HepG2 (cell line): ENCODE results near the gene DEGS1. TPM values are rescaled to one million over a fixed set of nuclear protein-coding genes. Genes with fewer than 3 reads are reported as not detected.

Experiments used
- ARHGAP35 ChIP-seq: sonication (generic); formaldehyde crosslinking; IDR thresholded peaks from 2 replicates; pipeline ENCODE4 v1.9.0; 2022; ENCODE audit warnings: mild to moderate bottlenecking, inconsistent platforms, moderate library complexity, missing genetic modification reagents, borderline replicate concordance
- CTCF ChIP-seq: sonication (generic); formaldehyde crosslinking; IDR thresholded peaks from 2 replicates; pipeline ENCODE4 v1.5.0; 2020; ENCODE audit warnings: mild to moderate bottlenecking, missing genetic modification reagents, moderate library complexity
- GLMP ChIP-seq: sonication (generic); formaldehyde crosslinking; IDR thresholded peaks from 2 replicates; pipeline ENCODE4 v1.9.0; 2021; ENCODE audit warnings: missing genetic modification reagents, mild to moderate bottlenecking, borderline replicate concordance
- GMEB1 ChIP-seq: sonication (generic); formaldehyde crosslinking; IDR thresholded peaks from 2 replicates; pipeline ENCODE4 v1.5.1; 2020; ENCODE audit warnings: missing genetic modification reagents, mild to moderate bottlenecking, borderline replicate concordance
- MIXL1 ChIP-seq: IDR thresholded peaks from 2 replicates; pipeline ENCODE4 v1.6.1; 2016
- PRPF4 ChIP-seq: fragments of 200-400 bp; formaldehyde crosslinking; IDR thresholded peaks from 2 replicates; pipeline ENCODE4 v1.6.1; 2016; ENCODE audit warnings: low read length, low read depth; ENCODE audit not compliant: poor library complexity, severe bottlenecking
- RXRA ChIP-seq: sonication (generic); formaldehyde crosslinking; IDR thresholded peaks from 2 replicates; pipeline ENCODE4 v1.5.1; 2020; ENCODE audit warnings: missing genetic modification reagents
- STAT5B ChIP-seq: sonication (generic); formaldehyde crosslinking; IDR thresholded peaks from 2 replicates; pipeline ENCODE4 v1.4.0; 2020; ENCODE audit warnings: missing genetic modification reagents
- TFDP2 ChIP-seq: sonication (generic); formaldehyde crosslinking; IDR thresholded peaks from 2 replicates; pipeline ENCODE4 v1.4.0; 2020; ENCODE audit warnings: missing genetic modification reagents
- USF2 ChIP-seq, 2 experiments: sonication (generic) in 1 of 2; formaldehyde crosslinking in 1 of 2; IDR thresholded peaks; 2 replicates each; pipeline versions ENCODE4 v1.5.1 to v1.6.1; 2011 to 2020; ENCODE audit warnings: borderline replicate concordance in 1 of 2, low read depth in 1 of 2, low read length in 1 of 2, mild to moderate bottlenecking in 1 of 2, missing genetic modification reagents in 1 of 2, moderate library complexity in 1 of 2
- ZFP90 ChIP-seq: sonication (generic); formaldehyde crosslinking; IDR thresholded peaks from 2 replicates; pipeline ENCODE4 v1.8.0; 2022; ENCODE audit warnings: missing genetic modification reagents, mild to moderate bottlenecking, inconsistent platforms, borderline replicate concordance
- ZIK1 ChIP-seq: sonication (generic); formaldehyde crosslinking; IDR thresholded peaks from 2 replicates; pipeline ENCODE4 v1.5.0; 2020; ENCODE audit warnings: mild to moderate bottlenecking, low read depth, missing genetic modification reagents, borderline replicate concordance
- ZNF234 ChIP-seq: sonication (generic); formaldehyde crosslinking; conservative IDR thresholded peaks from 2 replicates; pipeline ENCODE4 v1.5.1; 2020; ENCODE audit warnings: mild to moderate bottlenecking, missing genetic modification reagents
- ZNF275 ChIP-seq: sonication (generic); formaldehyde crosslinking; IDR thresholded peaks from 2 replicates; pipeline ENCODE4 v1.8.0; 2022; ENCODE audit warnings: missing genetic modification reagents, mild to moderate bottlenecking, inconsistent platforms, borderline replicate concordance
- ZNF333 ChIP-seq: sonication (generic); formaldehyde crosslinking; IDR thresholded peaks from 2 replicates; pipeline ENCODE4 v1.4.0; 2020; ENCODE audit warnings: mild to moderate bottlenecking, missing genetic modification reagents, borderline replicate concordance
- ZNF337 ChIP-seq: sonication (generic); formaldehyde crosslinking; IDR thresholded peaks from 2 replicates; pipeline ENCODE4 v1.5.1; 2020; ENCODE audit warnings: missing genetic modification reagents, low read depth, mild to moderate bottlenecking, borderline replicate concordance
- ZNF552 ChIP-seq: sonication (generic); formaldehyde crosslinking; IDR thresholded peaks from 2 replicates; pipeline ENCODE4 v1.9.0; 2022; ENCODE audit warnings: missing genetic modification reagents, mild to moderate bottlenecking, borderline replicate concordance
- ZNF773 ChIP-seq: sonication (generic); formaldehyde crosslinking; IDR thresholded peaks from 2 replicates; pipeline ENCODE4 v1.4.0; 2020; ENCODE audit warnings: missing genetic modification reagents, borderline replicate concordance
- polyA plus RNA-seq, 8 experiments: library from polyadenylated mRNA; depleted of rRNA in 3 of 8; stranded (reverse) in 7 of 8; unstranded in 1 of 8; fragments of >200 nt; fragmentation: Illumina TruSeq in 4 of 8; extraction: Trizol in 4 of 8; gene quantifications; 2 replicates each; pipeline versions ENCODE4 v1.2.1 to v1.2.3, GENCODE V29; 2011 to 2016; ENCODE audit warnings: low read depth in 4 of 8, missing spikeins in 1 of 8, mixed read lengths in 1 of 8; ENCODE audit not compliant: insufficient read depth in 1 of 8
- total RNA-seq, 5 experiments: library from RNA; depleted of rRNA; stranded (reverse); fragments of >200 nt; fragmentation: Illumina TruSeq; extraction: Trizol; gene quantifications; 2 replicates each; pipeline ENCODE4 v1.2.3, GENCODE V29; 2016; ENCODE audit warnings: low read depth in 1 of 5

Gene DEGS1
- total and polyA plus RNA-seq, 2 of the 13 experiments (the other 11 are each of a cell fraction or from before 2014, with no cell fraction given): 18.1 to 35.9 TPM

- TF ChIP-seq CTCF (CRISPR knock-in tag) (no peak; the same call in 1 of the 2 replicates), ZNF337 (CRISPR knock-in tag) (no peak), ZNF234 (CRISPR knock-in tag) (no peak), ZNF333 (CRISPR knock-in tag) (no peak; the same call in 1 of the 2 replicates), GMEB1 (CRISPR knock-in tag) (no peak), ZNF773 (CRISPR knock-in tag) (no peak), ZFP90 (CRISPR knock-in tag) (no peak; the same call in 1 of the 2 replicates), RXRA (CRISPR knock-in tag) (0 out of 2 replicates have a peak, but pooled peaks have one; percentile 36), ARHGAP35 (CRISPR knock-in tag) (no peak), ZNF552 (CRISPR knock-in tag) (0 out of 2 replicates have a peak, but pooled peaks have one; percentile 32), ZIK1 (CRISPR knock-in tag) (peak; percentile 59; the same call in 1 of the 2 replicates), USF2 (IDR thresholded peaks at IDR 0.05; ENCODE audit: low read depth, low read length) (no peak), USF2 (CRISPR knock-in tag; IDR thresholded peaks at IDR 0.05; ENCODE audit: borderline replicate concordance) (no peak), STAT5B (CRISPR knock-in tag) (no peak), TFDP2 (CRISPR knock-in tag) (no peak), PRPF4 (no peak), ZNF275 (CRISPR knock-in tag) (no peak), GLMP (CRISPR knock-in tag) (no peak), MIXL1 (no peak; the same call in 1 of the 2 replicates)
Measured at GRCh38 chr1:224182866-224183590, at the start of gene DEGS1 (continued).
